ENCODE measurements around the gene NPHS1. TPM values are rescaled to one million over a fixed set of nuclear protein-coding genes. Genes with fewer than 3 reads are reported as not detected.
A peak's percentile ranks its signal among the peaks of the same experiment; 100 is the strongest.

NPHS1 gene
- total RNA-seq, 1 donor from 2014 or later, result 17.5 TPM

DNA sequence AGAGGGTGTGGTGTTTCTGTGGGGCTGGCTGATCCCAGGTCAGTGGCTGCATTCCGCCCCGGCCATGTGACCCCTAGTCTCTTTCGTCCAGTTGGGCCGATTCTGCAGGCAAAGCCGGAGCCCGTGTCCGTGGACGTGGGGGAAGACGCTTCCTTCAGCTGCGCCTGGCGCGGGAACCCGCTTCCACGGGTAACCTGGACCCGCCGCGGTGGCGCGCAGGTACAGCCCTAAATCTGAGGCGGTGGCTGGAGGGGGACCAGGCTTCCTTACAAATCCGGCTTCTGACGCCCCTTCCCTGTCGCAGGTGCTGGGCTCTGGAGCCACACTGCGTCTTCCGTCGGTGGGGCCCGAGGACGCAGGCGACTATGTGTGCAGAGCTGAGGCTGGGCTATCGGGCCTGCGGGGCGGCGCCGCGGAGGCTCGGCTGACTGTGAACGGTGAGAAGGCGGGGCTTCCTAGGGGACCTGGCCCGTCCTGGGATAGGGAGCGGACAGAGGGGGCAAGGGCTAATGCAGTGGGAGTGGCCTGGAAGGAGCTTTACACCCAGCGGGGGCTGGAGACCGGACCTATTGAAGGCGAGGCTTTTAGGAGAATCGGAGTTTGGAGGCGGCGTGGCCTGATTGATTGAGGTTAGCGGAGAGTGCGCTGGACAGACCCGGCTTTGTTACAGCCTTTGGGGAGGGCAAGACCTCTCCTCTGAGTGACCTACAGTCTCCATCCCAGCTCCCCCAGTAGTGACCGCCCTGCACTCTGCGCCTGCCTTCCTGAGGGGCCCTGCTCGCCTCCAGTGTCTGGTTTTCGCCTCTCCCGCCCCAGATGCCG, 8.7 kb upstream of the NPHS1 start:
- peak overlapping the region; percentile 90 for H3K27ac Mint-ChIP-seq

GRCh38 chr19:35860436-35860817, 8.1 kb upstream of the NPHS1 start:
- no peaks in the 10 kb centered on the region for H3K9me3 Mint-ChIP-seq (ENCODE audit: low read depth)
- peak overlapping the region; percentile 71 for H3K4me3 Mint-ChIP-seq (ENCODE audit: low read depth)
- H3K36me3 Mint-ChIP-seq (ENCODE audit: insufficient read depth), result peaks cover 19% of the 10 kb centered on the region
- H3K27me3 Mint-ChIP-seq, result peaks cover 15% of the 10 kb centered on the region
- H3K27ac Mint-ChIP-seq, result no peak overlapping the region
- peaks cover 39% of the 10 kb centered on the region for H3K4me1 Mint-ChIP-seq (ENCODE audit: low read depth)
- no peak for DNase-seq (ENCODE audit: low spot score, unreplicated experiment)
- TF ChIP-seq CTCF (IDR thresholded peaks at IDR 0.05; ENCODE audit: unreplicated experiment), result no peak

More for the DNA sequence above, 8.7 kb upstream of the NPHS1 start:
- peaks cover 17% of the 10 kb centered on the region for H3K27me3 Mint-ChIP-seq
- H3K9me3 Mint-ChIP-seq (ENCODE audit: low read depth), result no peaks in the 10 kb centered on the region
- H3K4me1 Mint-ChIP-seq (ENCODE audit: low read depth), result peaks cover 35% of the 10 kb centered on the region
- H3K36me3 Mint-ChIP-seq (ENCODE audit: insufficient read depth), result peaks cover 25% of the 10 kb centered on the region
- TF ChIP-seq CTCF (IDR thresholded peaks at IDR 0.05; ENCODE audit: unreplicated experiment), result no peak
- H3K4me3 Mint-ChIP-seq (ENCODE audit: low read depth), result peak overlapping the region; percentile 71
- DNase-seq (ENCODE audit: low spot score, unreplicated experiment), result peak; percentile 77

GRCh38 chr19:35859414-35859813, 7.1 kb upstream of the NPHS1 start:
- no peak for DNase-seq (ENCODE audit: low spot score, unreplicated experiment)
- Mint-ChIP-seq H3K4me3 (ENCODE audit: low read depth) (peak overlapping the region; percentile 71), H3K27ac (no peak overlapping the region), H3K4me1 (ENCODE audit: low read depth) (peaks cover 46% of the 10 kb centered on the region), H3K36me3 (ENCODE audit: insufficient read depth) (peaks cover 14% of the 10 kb centered on the region), H3K9me3 (ENCODE audit: low read depth) (no peaks in the 10 kb centered on the region), H3K27me3 (peaks cover 18% of the 10 kb centered on the region)
- no peak for TF ChIP-seq CTCF (IDR thresholded peaks at IDR 0.05; ENCODE audit: unreplicated experiment)

DNA sequence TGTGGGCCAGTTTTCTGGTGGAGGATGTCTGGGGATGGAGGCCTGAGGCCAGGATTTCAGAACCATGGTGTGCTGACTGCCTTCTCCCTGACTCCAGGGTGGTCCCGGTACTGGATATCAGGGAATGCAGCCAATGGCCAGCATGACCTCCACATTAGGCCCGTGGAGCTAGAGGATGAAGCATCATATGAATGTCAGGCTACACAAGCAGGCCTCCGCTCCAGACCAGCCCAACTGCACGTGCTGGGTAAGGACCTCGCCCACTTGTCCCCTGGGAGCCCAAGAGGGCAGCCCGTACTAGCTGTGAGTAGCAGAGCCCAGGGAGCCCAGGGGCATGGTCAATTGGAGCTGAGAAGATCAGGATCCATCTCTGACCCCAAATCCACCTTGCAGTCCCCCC, 6.0 kb upstream of the NPHS1 start:
- no peak for DNase-seq (ENCODE audit: low spot score, unreplicated experiment)
- Mint-ChIP-seq H3K4me3 (ENCODE audit: low read depth) (peak overlapping the region; percentile 95), H3K36me3 (ENCODE audit: insufficient read depth) (peaks cover 14% of the 10 kb centered on the region), H3K4me1 (ENCODE audit: low read depth) (peaks cover 48% of the 10 kb centered on the region), H3K9me3 (ENCODE audit: low read depth) (no peaks in the 10 kb centered on the region), H3K27ac (peak overlapping the region; percentile 42), H3K27me3 (peaks cover 18% of the 10 kb centered on the region)
- no peak for TF ChIP-seq CTCF (IDR thresholded peaks at IDR 0.05; ENCODE audit: unreplicated experiment)

GRCh38 chr19:35856546-35857149, 4.3 kb upstream of the NPHS1 start, which contains the start of gene KIRREL2:
KIRREL2 (plus strand) TSS chr19:35856911; CDS start chr19:35857120, 209 bp downstream.
- Mint-ChIP-seq H3K27me3 (peaks cover 22% of the 10 kb centered on the region), H3K36me3 (ENCODE audit: insufficient read depth) (peaks cover 11% of the 10 kb centered on the region), H3K27ac (peak within 1 kb of the TSS; percentile 96), H3K9me3 (ENCODE audit: low read depth) (no peaks in the 10 kb centered on the region), H3K4me3 (ENCODE audit: low read depth) (peak within 1 kb of the TSS; percentile 95), H3K4me1 (ENCODE audit: low read depth) (peaks cover 56% of the 10 kb centered on the region)
- peak; percentile 58 for DNase-seq (ENCODE audit: low spot score, unreplicated experiment)
- TF ChIP-seq CTCF (IDR thresholded peaks at IDR 0.05; ENCODE audit: unreplicated experiment), result no peak
